ENCODE data around the gene RAF1.

Gene RAF1

GRCh38 chr3:12660196-12660595, 3.7 kb downstream of the RAF1 start:
- TF ChIP-seq CTCF (IDR thresholded peaks at IDR 0.05; ENCODE audit: extremely low read depth, missing control alignments), result no peak
- no peak for DNase-seq (ENCODE audit: low spot score)

- TF ChIP-seq CTCF (IDR thresholded peaks at IDR 0.05; ENCODE audit: extremely low read depth, missing control alignments), result no peak
- no peak for DNase-seq (ENCODE audit: low spot score)
Measured at GRCh38 chr3:12659316-12660015, 4.5 kb downstream of the RAF1 start.

GRCh38 chr3:12658593-12659058, 5.3 kb downstream of the RAF1 start:
- no peak for DNase-seq (ENCODE audit: low spot score)
- TF ChIP-seq CTCF (IDR thresholded peaks at IDR 0.05; ENCODE audit: extremely low read depth, missing control alignments), result no peak

GRCh38 chr3:12656850-12657249, 7.1 kb downstream of the RAF1 start:
- TF ChIP-seq CTCF (IDR thresholded peaks at IDR 0.05; ENCODE audit: extremely low read depth, missing control alignments), result no peak
- no peak for DNase-seq (ENCODE audit: low spot score)

GRCh38 chr3:12656193-12656592, 7.7 kb downstream of the RAF1 start:
- TF ChIP-seq CTCF (IDR thresholded peaks at IDR 0.05; ENCODE audit: extremely low read depth, missing control alignments), result no peak
- no peak for DNase-seq (ENCODE audit: low spot score)

GRCh38 chr3:12655701-12656100, 8.2 kb downstream of the RAF1 start:
- TF ChIP-seq CTCF (IDR thresholded peaks at IDR 0.05; ENCODE audit: extremely low read depth, missing control alignments), result no peak
- no peak for DNase-seq (ENCODE audit: low spot score)

- TF ChIP-seq CTCF (IDR thresholded peaks at IDR 0.05; ENCODE audit: extremely low read depth, missing control alignments), result no peak
- DNase-seq (ENCODE audit: low spot score), result no peak
Measured at GRCh38 chr3:12653747-12654146, 10.2 kb downstream of the RAF1 start.

All from GM20000 (cell line).